ENCODE measurements around the gene FBXL13.
"Not testable (repeated sequence)": the region's sequence is repeated elsewhere in the genome, so short reads cannot be mapped to it uniquely, and the experiment has no call there.

The FBXL13 gene

DNA sequence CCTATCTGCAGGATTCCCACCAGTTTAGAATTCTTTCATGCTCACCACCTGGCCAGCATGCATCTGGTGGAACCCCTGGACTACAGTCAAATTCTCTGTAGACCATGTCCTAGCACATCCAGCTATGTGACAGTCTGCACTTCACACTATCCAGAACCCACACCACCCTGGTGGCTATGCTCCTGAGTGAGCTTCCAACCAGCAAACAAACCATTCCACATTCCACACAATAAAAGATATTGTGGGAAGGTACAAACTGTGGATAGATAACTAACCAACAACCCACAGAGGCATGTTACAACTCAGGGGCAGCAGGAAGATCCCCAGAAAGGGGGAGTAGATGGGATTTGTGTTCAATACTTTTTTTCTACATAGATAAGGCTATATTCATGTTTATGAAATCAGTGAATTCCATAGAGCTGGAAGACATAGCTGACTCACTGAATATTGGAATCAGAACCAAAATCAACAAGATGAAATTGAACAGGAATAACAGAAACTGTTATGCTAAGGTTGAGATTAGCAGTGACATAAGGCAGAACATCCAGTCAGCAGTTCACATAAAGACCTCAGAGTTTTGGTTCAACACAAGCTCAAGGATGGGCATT, 89.3 kb downstream of the FBXL13 start:
- DNase-seq = no peak

GRCh38 chr7:102983602-102984001, 91.0 kb downstream of the FBXL13 start:
- DNase-seq = no peak

DNA sequence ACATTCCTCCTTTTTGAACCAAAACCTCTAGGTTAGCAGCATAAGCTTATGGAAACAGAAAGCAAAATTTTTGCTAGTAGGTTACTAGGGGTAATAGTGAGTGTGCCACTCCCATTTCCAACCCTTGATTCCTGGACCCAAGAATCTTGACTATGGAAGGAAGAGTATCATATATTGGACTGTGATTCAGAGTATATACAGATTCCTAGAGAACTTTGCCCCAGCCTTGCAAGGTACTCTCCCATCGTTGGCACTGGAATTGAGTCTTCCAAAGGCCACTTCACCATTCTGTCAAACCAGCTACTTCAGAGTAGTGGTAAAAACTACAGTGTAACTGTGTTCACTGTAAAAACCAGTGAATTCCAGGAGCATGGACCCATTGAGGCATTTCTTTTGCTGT, 92.4 kb downstream of the FBXL13 start:
- no peak for DNase-seq

DNA sequence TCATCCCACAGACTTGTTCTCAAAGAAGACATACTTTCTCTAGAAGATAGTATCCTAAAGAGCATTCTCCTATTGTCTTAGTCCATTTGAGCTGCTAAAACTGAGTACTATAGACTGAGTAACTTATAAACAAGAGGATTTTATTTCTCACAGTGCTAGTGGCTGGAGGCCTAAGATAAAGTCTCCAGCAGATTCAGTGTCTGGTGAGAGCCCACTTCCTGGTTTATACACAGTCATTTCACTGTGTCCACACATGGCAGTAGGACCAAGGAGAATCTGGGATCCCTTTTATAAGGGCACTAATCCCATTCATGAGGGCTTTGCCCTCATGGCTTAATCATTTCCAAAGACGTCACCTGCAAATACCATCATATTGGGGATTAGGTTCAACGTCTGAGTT, 93.1 kb downstream of the FBXL13 start:
- DNase-seq = no peak

GRCh38 chr7:102979670-102980069, 94.9 kb downstream of the FBXL13 start:
- DNase-seq = no peak

DNA sequence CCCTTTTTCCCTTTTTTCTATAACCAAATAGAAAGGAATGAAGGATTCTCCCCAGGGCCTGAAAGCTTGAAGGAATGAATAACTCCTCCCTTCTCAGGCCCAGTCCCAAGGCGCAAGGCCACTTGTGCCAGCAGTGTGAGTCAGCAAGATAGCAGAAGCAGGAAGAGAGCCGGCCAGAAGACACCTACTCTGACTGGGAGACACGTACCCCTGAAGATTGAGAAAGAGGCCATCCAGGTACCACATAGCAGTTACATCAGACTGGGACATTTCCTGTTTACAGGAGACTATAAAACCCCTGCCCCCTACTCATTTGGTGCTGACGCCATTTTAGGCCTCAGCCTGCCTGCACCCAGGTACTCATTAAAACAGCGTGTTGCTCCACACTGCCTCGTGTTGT, 96.3 kb downstream of the FBXL13 start:
- DNase-seq = no peak

GRCh38 chr7:102977586-102977985, 97.0 kb downstream of the FBXL13 start:
- not testable (repeated sequence) for DNase-seq

- no peak for DNase-seq
Measured at GRCh38 chr7:102976493-102976892, 98.1 kb downstream of the FBXL13 start.

DNA sequence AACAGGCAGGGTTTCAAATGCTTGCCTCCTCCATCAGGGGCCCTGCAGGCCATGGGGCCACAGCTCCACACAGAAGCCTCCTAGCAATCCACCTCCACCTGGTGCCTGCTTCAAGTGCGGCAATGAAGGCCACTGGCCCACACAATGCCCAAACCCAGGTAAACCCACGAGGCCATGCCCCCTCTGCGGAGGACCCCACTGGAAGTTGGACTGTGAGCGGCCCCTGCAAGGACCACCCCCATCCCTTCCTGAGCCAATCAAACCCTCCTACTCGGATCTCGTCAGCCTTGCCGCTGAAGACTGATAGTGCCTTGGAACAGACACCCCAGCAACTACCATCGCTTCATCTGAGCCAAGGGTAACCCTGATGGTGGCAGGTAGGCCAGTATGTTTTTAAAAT, 98.7 kb downstream of the FBXL13 start:
- DNase-seq = no peak

DNA sequence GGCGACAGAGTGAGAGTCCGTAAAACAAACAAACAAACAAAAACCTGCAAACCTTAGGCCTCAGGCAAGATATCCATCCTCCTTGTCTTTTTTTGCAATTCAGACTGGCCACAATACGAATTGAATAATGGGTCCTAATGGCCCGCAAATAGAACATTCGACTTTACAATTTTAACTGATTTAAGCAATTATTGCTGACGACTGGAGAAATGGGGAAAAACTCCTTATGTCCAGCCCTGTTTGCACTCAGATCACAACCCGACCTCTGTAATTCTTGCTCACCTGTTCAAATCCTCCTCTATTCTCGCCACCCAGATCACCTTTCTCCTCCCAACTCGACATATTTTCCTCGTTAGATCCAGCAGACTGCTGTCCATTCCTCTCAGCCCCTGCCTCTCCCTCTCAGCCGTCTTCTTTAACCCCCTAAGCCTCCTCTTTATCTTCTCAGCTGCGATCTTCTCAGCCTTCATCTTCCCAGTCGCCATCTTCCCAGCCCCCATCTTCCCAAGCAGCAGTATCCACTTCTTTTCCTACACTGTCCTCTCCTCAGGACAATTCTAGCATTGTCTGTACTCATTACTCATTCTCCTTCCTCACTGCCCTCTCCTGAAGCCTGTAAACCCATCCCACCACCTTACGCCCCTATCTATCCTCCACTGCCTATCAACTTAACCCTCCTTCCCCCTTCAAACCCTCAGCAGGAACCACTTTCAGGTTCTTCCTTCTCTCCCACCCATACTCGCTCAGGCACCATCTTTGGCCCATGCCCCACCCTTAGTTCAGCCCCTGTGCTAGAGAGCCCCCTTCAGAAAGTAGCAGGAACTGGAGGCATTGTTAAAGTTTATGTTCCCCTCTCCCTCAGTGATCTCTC, 100.0 kb downstream of the FBXL13 start:
- no peak for DNase-seq

- DNase-seq = no peak
Measured at GRCh38 chr7:102973096-102973802, 101.3 kb downstream of the FBXL13 start.

GRCh38 chr7:102967798-102968197, 106.8 kb downstream of the FBXL13 start:
- DNase-seq = no peak

GRCh38 chr7:102966465-102966864, 108.1 kb downstream of the FBXL13 start:
- DNase-seq = no peak

GRCh38 chr7:102961993-102962392, 112.6 kb downstream of the FBXL13 start:
- not testable (repeated sequence) for DNase-seq

DNA sequence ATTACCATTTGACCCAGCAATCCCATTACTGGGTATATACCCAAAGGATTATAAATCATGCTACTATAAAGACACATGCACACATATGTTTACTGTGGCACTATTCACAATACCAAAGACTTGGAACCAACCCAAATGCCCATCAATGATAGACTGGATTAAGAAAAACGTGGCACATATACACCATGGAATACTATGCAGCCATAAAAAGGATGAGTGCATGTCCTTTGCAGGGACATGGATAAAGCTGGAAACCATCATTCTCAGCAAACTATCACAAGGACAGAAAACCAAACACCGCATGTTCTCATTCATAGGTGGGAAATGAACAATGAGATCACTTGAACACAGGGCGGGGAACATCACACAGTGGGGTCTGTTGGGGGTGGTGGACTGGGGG, 116.6 kb downstream of the FBXL13 start:
- DNase-seq = not testable (repeated sequence)

- not testable (repeated sequence) for DNase-seq
Measured at GRCh38 chr7:102954359-102954758, 120.2 kb downstream of the FBXL13 start.

DNA sequence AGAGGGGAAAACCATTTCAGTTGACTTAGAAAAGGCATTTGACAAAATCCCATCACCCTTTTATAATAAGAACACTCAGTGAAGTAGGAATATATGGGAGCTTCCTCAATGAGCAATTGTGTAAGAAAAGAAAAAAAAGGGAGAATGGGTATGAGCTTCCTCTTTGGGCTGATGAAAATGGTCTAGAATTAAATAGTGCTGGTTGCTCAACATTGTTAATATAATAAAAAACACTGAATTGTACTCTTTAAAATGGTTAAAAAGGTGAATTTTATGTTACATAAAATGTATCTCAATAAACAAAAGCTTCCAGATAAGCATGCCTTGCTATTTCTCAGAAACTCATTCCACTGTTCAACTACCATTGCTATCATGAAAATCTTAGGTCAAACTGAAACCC, 121.2 kb downstream of the FBXL13 start:
- no peak for DNase-seq

- DNase-seq = no peak
Measured at GRCh38 chr7:102951839-102952238, 122.8 kb downstream of the FBXL13 start.

- DNase-seq = no peak
Measured at GRCh38 chr7:102944241-102944640, 130.4 kb downstream of the FBXL13 start.

DNA sequence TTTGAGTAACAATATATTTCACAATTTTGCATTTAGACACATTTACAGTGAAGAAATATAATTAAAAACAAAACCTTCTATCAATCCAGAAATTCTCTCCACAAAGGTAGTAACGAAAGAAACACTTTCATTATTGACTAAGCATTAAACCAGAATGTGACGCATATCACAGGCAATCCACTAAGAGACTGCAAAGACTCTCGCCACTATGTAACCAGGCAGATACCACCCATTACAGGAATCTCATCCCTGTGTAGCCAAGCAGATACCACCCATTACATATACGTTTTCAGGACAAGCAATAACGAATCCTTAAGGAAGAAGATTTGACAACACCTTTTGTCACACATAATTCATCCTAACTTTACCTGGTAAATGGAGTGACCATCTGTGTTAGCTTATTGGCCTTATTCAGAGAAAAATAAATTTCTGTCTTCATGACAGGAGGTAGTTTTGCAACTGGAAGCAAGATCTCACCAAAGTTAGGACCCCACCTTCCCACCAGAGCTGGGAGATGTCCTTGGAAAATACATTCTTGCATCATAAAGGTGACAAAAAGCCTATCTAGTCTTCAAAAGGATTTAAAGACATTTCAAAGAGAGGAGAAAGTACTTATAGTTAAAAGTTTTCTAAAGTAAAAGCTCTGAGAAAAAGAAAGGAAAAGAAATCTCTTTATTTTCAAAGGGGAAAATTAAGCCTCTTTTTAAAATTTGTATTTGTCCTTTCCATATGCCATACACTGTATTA, 131.0 kb downstream of the FBXL13 start:
- no peak for DNase-seq

DNA sequence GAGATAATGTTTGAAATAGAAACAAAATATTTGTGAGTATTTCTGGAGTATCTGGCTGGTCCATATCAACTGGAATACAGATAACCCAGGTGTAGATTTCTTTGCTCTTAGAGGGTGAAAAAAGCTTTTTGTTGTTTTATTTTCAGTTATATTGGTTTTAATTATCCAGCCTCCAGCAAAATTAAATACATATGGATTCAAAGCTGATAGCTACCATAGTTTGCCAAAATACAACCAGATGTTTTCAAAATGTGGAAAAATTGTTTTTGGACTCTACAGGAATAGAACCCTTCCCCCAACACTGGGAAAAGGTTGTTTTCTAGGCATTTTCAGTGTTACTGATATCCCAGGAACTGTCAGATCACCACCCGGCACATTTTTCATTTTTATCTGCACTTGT, 131.7 kb downstream of the FBXL13 start:
- DNase-seq = no peak
